Frontal cortex (tissue), 4 donors: ENCODE data around the gene ZNF345. TPM values are rescaled to one million over a fixed set of nuclear protein-coding genes. Genes with fewer than 3 reads are reported as not detected.

Experiments used
- DNase-seq, 2 donors: peaks; one replicate each; pipeline ENCODE4 v3.0.0; 2012; ENCODE audit warnings: low spot score in 2 of 2
- FAIRE-seq: peaks from 2 replicates; lab custom pipeline; 2012; peaks lifted over from hg19 to GRCh38; lab: Jason Lieb, UNC
- small RNA-seq: library from RNA; depleted of rRNA; stranded (forward); fragments of <200 nt; gene quantifications from one replicate; pipeline ENCODE3, GENCODE V24; 2014
- total RNA-seq: library from RNA; depleted of rRNA; stranded (reverse); fragments of >200 nt; gene quantifications from one replicate; pipeline ENCODE4 v1.2.3, GENCODE V29; 2014
- donor health status: control.
- donor health status: control.
- donor health status: control.

Gene ZNF345
- total RNA-seq, 1 donor from 2014 or later = 24.9 TPM

DNA sequence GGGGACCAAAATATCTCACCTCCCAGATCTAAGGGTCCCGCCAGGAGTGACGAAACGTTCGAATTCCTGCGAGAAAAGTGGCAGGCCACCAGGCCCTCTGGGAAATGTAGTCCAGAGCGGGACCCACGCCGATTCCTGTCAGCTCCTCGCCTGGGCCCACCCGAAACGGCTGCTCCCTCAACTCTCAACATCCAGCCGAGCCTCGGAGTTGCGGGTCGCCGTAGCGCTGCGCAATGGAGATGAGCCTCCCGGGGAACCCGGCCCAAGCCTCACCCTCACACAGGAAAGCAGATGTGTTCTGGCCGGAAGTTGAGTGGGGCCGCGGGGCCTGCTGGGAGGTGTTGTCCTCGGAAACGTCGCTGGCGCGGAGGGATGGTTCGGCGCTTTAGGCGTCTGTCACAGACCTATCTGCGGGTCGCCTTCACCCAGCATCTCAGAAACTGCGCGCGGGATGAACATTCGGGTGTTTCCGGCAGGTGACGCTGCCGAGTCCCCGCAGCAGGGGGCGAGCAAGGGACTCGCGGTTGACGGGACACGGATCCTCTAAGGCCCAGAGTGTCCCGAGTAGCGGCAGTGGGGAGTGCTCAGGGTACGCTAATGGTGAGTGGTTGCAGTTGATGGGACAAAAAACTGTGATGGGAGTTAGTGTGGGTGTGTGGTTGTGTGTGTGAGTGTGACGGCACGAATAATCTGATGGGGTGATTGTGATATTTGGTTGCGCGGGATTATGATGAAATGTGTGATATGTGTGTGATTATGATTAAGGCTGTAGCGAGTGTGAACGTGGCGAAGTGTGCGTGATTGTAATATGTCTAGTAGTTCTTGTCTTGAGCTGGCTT lies 65.5 kb downstream of the ZNF345 start, which contains the start of the genes ZNF568 and ZNF829:
Gene ZNF568, plus strand, starts transcription at position 341 of the 839 bp plus-strand sequence. CDS start 6,439 bp downstream, outside the sequence.
Gene ZNF829, minus strand, starts transcription at position 300 of the 839 bp plus-strand sequence. CDS start 1,124 bp downstream, outside the sequence.
- no peak for FAIRE-seq
- DNase-seq = peak; percentile 68 to 82

DNA sequence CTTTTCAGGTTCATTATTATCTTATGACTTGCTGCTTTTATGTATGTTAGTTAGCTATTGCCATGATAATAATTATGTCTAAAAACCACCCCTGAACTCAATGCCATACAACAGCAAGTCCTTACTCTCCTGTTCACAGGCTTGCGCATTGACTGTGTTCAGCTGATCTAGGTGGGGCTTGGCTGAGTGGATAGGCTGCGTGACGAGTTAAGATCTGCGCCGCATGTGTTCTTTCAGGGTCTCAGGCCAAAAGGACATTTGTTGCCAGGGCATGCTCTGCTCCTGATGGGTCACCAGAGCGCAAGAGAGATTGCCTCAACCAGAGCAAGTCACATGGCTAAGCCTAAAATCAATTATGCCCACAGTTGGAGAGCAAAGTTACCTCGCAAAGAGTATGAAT lies 66.3 kb downstream of the ZNF345 start:
- DNase-seq = peak in 1 of 2 donors; percentile 8
- no peak for FAIRE-seq

GRCh38 chr19:36918090-36918489 lies 67.4 kb downstream of the ZNF345 start:
- FAIRE-seq = no peak
- DNase-seq = no peak

Small RNA genes lying within 50 kb of the gene (small RNA-seq; reads per million reads assigned to genes)
- not detected for gene RF00019

Other genes with a start within 250 kb of the ZNF345 start
- 96.2 TPM for gene ZNF382, start 245.6 kb upstream of the ZNF345 start, total RNA-seq
- 49.7 TPM for gene ZNF461, start 184.0 kb upstream of the ZNF345 start, total RNA-seq
- gene ZNF567, start 163.3 kb upstream of the ZNF345 start, total RNA-seq = 19.2 TPM
- gene ZNF850, start 78.1 kb upstream of the ZNF345 start, total RNA-seq = 6.1 TPM
- gene ZNF790, start 12.5 kb upstream of the ZNF345 start, total RNA-seq = 26.1 TPM
- 9.4 TPM for gene ZNF829, start 65.4 kb downstream of the ZNF345 start, total RNA-seq
- gene ZNF568, start 65.5 kb downstream of the ZNF345 start, total RNA-seq = 49.7 TPM
- gene ZNF420, start 227.6 kb downstream of the ZNF345 start, total RNA-seq = 53.8 TPM